ENCODE data around the gene RAB11B.

- no peak for TF ChIP-seq CTCF (IDR thresholded peaks at IDR 0.05)
- TF ChIP-seq POLR2A (IDR thresholded peaks at IDR 0.05), result no peak
These were observed 7.7 kb downstream of the RAB11B start for GRCh38 chr19:8397746-8398310.
